ENCODE data around the gene TMED3. TPM values are rescaled to one million over a fixed set of nuclear protein-coding genes. Genes with fewer than 3 reads are reported as not detected.

The TMED3 gene
- total and polyA plus RNA-seq, 4 donors = 43.3 to 64.2 (median 56.0) TPM

DNA sequence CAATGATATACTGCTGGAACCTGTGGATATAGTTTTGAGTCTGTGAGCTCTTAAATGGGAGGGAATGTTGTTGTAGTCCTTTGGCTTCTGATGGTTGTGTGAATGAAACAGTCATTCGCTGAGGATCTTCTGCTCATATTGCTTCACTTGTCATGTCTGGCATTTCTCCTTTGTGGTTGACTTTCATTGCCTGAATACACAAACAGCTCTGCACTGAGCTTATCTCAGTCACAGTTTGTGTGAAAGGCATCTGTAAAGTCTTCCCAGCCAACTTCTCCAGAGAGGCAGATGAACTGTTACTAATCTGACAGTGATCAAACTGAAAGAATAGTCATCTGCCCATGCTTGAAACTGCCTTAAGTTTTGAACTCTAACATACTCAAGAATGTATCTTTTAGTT lies 59.8 kb downstream of the TMED3 start:
- DNase-seq (ENCODE audit: low read depth in 4 of 6, low spot score in 6 of 6) = peak in 2 of 6 donors; percentile 39 to 83

GRCh38 chr15:79371591-79371990 lies 60.7 kb downstream of the TMED3 start:
- WGBS (ENCODE audit: insufficient coverage) = no CpG with 5 or more reads among the region's 1 CpG
- H3K9me3 ChIP-seq (ENCODE audit: control insufficient read depth, insufficient read depth, low read length) = no peaks in the 10 kb centered on the region
- no peak overlapping the region for H3K4me3 ChIP-seq (ENCODE audit: low read depth, low read length)

More for the DNA sequence above, 59.8 kb downstream of the TMED3 start:
- H3K27me3 ChIP-seq (ENCODE audit: control insufficient read depth, insufficient read depth, low read length) = no peaks in the 10 kb centered on the region
- no peaks in the 10 kb centered on the region for H3K4me1 ChIP-seq (ENCODE audit: control insufficient read depth, insufficient read depth, low read length)
- no peak overlapping the region for H3K4me3 ChIP-seq (ENCODE audit: low read depth, low read length)
- no peaks in the 10 kb centered on the region for H3K36me3 ChIP-seq (ENCODE audit: control insufficient read depth, insufficient read depth, low read length)
- no peak overlapping the region for H3K27ac ChIP-seq (ENCODE audit: low read depth, low read length)
- no peaks in the 10 kb centered on the region for H3K9me3 ChIP-seq (ENCODE audit: control insufficient read depth, insufficient read depth, low read length)
- WGBS (ENCODE audit: insufficient coverage) = 57% methylated on average over 1 of the region's 1 CpG

GRCh38 chr15:79372428-79372827 lies 61.5 kb downstream of the TMED3 start:
- no peaks in the 10 kb centered on the region for H3K9me3 ChIP-seq (ENCODE audit: control insufficient read depth, insufficient read depth, low read length)
- DNase-seq (ENCODE audit: low read depth in 4 of 6, low spot score in 6 of 6) = no peak
- H3K4me3 ChIP-seq (ENCODE audit: low read depth, low read length) = no peak overlapping the region
- H3K27ac ChIP-seq (ENCODE audit: low read depth, low read length) = no peak overlapping the region
- H3K4me1 ChIP-seq (ENCODE audit: control insufficient read depth, insufficient read depth, low read length) = no peaks in the 10 kb centered on the region
- WGBS (ENCODE audit: insufficient coverage) = no CpG with 5 or more reads among the region's 2 CpGs
- no peaks in the 10 kb centered on the region for H3K36me3 ChIP-seq (ENCODE audit: control insufficient read depth, insufficient read depth, low read length)
- no peaks in the 10 kb centered on the region for H3K27me3 ChIP-seq (ENCODE audit: control insufficient read depth, insufficient read depth, low read length)

More at GRCh38 chr15:79371591-79371990, 60.7 kb downstream of the TMED3 start:
- Histone ChIP-seq H3K27me3 (ENCODE audit: control insufficient read depth, insufficient read depth, low read length) (no peaks in the 10 kb centered on the region), H3K4me1 (ENCODE audit: control insufficient read depth, insufficient read depth, low read length) (no peaks in the 10 kb centered on the region), H3K27ac (ENCODE audit: low read depth, low read length) (no peak overlapping the region), H3K36me3 (ENCODE audit: control insufficient read depth, insufficient read depth, low read length) (no peaks in the 10 kb centered on the region)
- DNase-seq (ENCODE audit: low read depth in 4 of 6, low spot score in 6 of 6) = no peak

Other genes with a start within 250 kb of the TMED3 start
- 10 to 100 TPM in 1 of 2 donors, 1 to 10 TPM in 1; 4.9 to 22.0 TPM for gene RASGRF1, start 220.3 kb upstream of the TMED3 start, total RNA-seq
- gene RASGRF1, start 220.3 kb upstream of the TMED3 start, polyA plus RNA-seq (ENCODE audit: insufficient read length in 2 of 2) = 10 to 100 TPM; 34.1 to 42.0 TPM
- under 1 TPM; 0.28 to 0.99 TPM for gene ANKRD34C, start 28.4 kb upstream of the TMED3 start, total RNA-seq
- under 1 TPM; 0.42 to 0.48 TPM for gene ANKRD34C, start 28.4 kb upstream of the TMED3 start, polyA plus RNA-seq (ENCODE audit: insufficient read length in 2 of 2)
- gene MINAR1, start 121.2 kb downstream of the TMED3 start, total RNA-seq = 10 to 100 TPM; 15.3 to 40.6 TPM
- 10 to 100 TPM; 14.2 to 19.3 TPM for gene MINAR1, start 121.2 kb downstream of the TMED3 start, polyA plus RNA-seq (ENCODE audit: insufficient read length in 2 of 2)

All from spinal cord (tissue), 10 donors.